Measurements from ENCODE around the gene JARID2. TPM values are rescaled to one million over a fixed set of nuclear protein-coding genes. Genes with fewer than 3 reads are reported as not detected.

Gene JARID2
- total RNA-seq, 6 experiments from 2014 or later = 2.5 to 3.9 (median 3.0) TPM

- peaks cover 0 to 16% (median 4%) of the 10 kb centered on the region in 4 donors for H3K4me1 ChIP-seq
- 52% methylated on average over 5 of the region's 5 CpGs for WGBS (ENCODE audit: insufficient coverage, low coverage, low lambda C conversion rate, missing lambda C conversion rate)
- ATAC-seq (peak; percentile 60 to 71 (median 69)), DNase-seq (no peak)
- no peaks in the 10 kb centered on the region for H3K27me3 ChIP-seq
- TF ChIP-seq POLR2A (IDR thresholded peaks at IDR 0.05) = no peak
- intact Hi-C loops (cut with DNase I) = no loop called here
- H3K36me3 ChIP-seq = no peaks in the 10 kb centered on the region
- no peak overlapping the region for H3K4me3 ChIP-seq
- no peaks in the 10 kb centered on the region for H3K9me3 ChIP-seq
- no peak overlapping the region for H3K27ac ChIP-seq
Observed at GRCh38 chr6:15308435-15309213, 62.8 kb downstream of the JARID2 start.

- no peaks in the 10 kb centered on the region for H3K27me3 ChIP-seq
- no peak overlapping the region for H3K27ac ChIP-seq
- DNase-seq = no peak
- no peaks in the 10 kb centered on the region for H3K36me3 ChIP-seq
- H3K4me3 ChIP-seq = no peak overlapping the region
- intact Hi-C loops (cut with DNase I) = no loop called here
- no peak for TF ChIP-seq CTCF (IDR thresholded peaks at IDR 0.05)
- TF ChIP-seq POLR2A (IDR thresholded peaks at IDR 0.05) = no peak
- peaks cover 0 to 9% (median 4%) of the 10 kb centered on the region in 4 donors for H3K4me1 ChIP-seq
- no peaks in the 10 kb centered on the region for H3K9me3 ChIP-seq
- ATAC-seq = no peak
- WGBS (ENCODE audit: insufficient coverage, low coverage, low lambda C conversion rate, missing lambda C conversion rate) = 69% methylated on average over 3 of the region's 3 CpGs
Observed at GRCh38 chr6:15309611-15310283, 63.9 kb downstream of the JARID2 start.

GRCh38 chr6:15310680-15311079 lies 64.8 kb downstream of the JARID2 start:
- no peak for TF ChIP-seq POLR2A (IDR thresholded peaks at IDR 0.05)
- TF ChIP-seq CTCF (IDR thresholded peaks at IDR 0.05) = no peak
- Histone ChIP-seq H3K9me3 (no peaks in the 10 kb centered on the region), H3K36me3 (no peaks in the 10 kb centered on the region), H3K4me3 (no peak overlapping the region), H3K4me1 (peaks cover 0 to 9% (median 4%) of the 10 kb centered on the region in 4 donors), H3K27me3 (no peaks in the 10 kb centered on the region), H3K27ac (no peak overlapping the region)
- DNase-seq (no peak), ATAC-seq (no peak)
- intact Hi-C loops (cut with DNase I) = no loop called here
- 93% methylated on average over 3 of the region's 7 CpGs for WGBS (ENCODE audit: insufficient coverage, low coverage, low lambda C conversion rate, missing lambda C conversion rate)

GRCh38 chr6:15312500-15312899 lies 66.6 kb downstream of the JARID2 start:
- WGBS (ENCODE audit: insufficient coverage, low coverage, low lambda C conversion rate, missing lambda C conversion rate) = 84% methylated on average over 3 of the region's 3 CpGs
- no peak for DNase-seq
- Histone ChIP-seq H3K9me3 (no peaks in the 10 kb centered on the region), H3K27me3 (no peaks in the 10 kb centered on the region), H3K27ac (no peak overlapping the region), H3K36me3 (no peaks in the 10 kb centered on the region), H3K4me1 (peaks cover 0 to 9% (median 4%) of the 10 kb centered on the region in 4 donors), H3K4me3 (no peak overlapping the region)
- peak in 1 of 4 donors; percentile 16 for ATAC-seq
- intact Hi-C loops (cut with DNase I) = no loop called here
- no peak for TF ChIP-seq POLR2A (IDR thresholded peaks at IDR 0.05)
- TF ChIP-seq CTCF (IDR thresholded peaks at IDR 0.05) = no peak

- ATAC-seq (peak; percentile 35 to 72 (median 42)), DNase-seq (no peak)
- H3K27ac ChIP-seq = no peak overlapping the region
- H3K36me3 ChIP-seq = no peaks in the 10 kb centered on the region
- intact Hi-C loops (cut with DNase I) = no loop called here
- no peak overlapping the region for H3K4me3 ChIP-seq
- no peaks in the 10 kb centered on the region for H3K27me3 ChIP-seq
- 43% methylated on average over 3 of the region's 5 CpGs for WGBS (ENCODE audit: insufficient coverage, low coverage, low lambda C conversion rate, missing lambda C conversion rate)
- H3K4me1 ChIP-seq = peaks cover 0 to 9% (median 4%) of the 10 kb centered on the region in 4 donors
- TF ChIP-seq CTCF (IDR thresholded peaks at IDR 0.05) (no peak), POLR2A (IDR thresholded peaks at IDR 0.05) (no peak)
- H3K9me3 ChIP-seq = no peaks in the 10 kb centered on the region
Observed at GRCh38 chr6:15313367-15313766, 67.5 kb downstream of the JARID2 start.
